ENCODE measurements around the gene REELD1. TPM values are rescaled to one million over a fixed set of nuclear protein-coding genes. Genes with fewer than 3 reads are reported as not detected.

Gene REELD1
- total and polyA plus RNA-seq, 5 donors from 2014 or later = not detected

DNA sequence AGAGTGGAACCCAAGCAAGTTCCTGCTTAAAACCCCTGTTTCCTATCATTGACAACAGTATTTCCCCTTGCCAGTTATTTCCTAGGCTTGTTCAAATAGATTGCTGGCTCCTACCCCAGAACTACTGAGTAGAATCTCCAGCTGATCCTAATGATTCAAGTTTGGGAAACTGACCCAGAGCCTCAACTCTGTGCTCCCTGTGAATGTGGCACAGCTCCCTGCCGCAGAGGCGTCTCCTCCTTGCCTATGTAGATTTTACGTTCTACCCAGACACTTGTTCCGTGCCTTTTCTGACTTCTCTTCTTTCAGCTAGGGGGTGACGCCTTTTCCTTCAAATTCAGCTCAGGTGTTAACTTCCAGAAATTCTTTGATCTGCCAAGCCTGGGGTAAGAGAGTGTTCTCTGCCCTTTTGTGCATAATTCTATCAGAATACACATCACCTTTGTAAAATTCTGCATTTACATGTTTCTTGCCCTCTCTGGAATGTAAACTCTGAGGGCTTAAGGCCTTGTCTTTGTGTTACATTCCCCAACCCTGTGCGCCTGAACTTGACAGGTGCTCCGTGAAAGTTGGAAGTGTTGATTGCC is 34.5 kb upstream of the REELD1 start:
- H3K4me3 ChIP-seq (ENCODE audit: low read depth, low read length) = peak overlapping the region; percentile 26
- DNase-seq (no peak), ATAC-seq (ENCODE audit: low read depth in 2 of 2) (no peak)
- H3K36me3 Mint-ChIP-seq = peaks cover 3% of the 10 kb centered on the region
- H3K27ac Mint-ChIP-seq = peak overlapping the region in 2 of 3 donors; percentile 13 to 26
- H3K9me3 ChIP-seq (ENCODE audit: control insufficient read depth in 2 of 2, low read length in 2 of 2) = no peaks in the 10 kb centered on the region
- H3K4me3 Mint-ChIP-seq = peak overlapping the region in 3 of 4 donors; percentile 15 to 39 (median 26)
- H3K4me1 ChIP-seq (ENCODE audit: control insufficient read depth, insufficient read depth, low read length, poor library complexity, severe bottlenecking) = peaks cover 35% of the 10 kb centered on the region
- peaks cover 20% of the 10 kb centered on the region for H3K36me3 ChIP-seq (ENCODE audit: control insufficient read depth, insufficient read depth, low read length)
- no peaks in the 10 kb centered on the region for H3K27me3 Mint-ChIP-seq
- peaks cover 49 to 71% (median 59%) of the 10 kb centered on the region in 4 donors for H3K4me1 Mint-ChIP-seq
- H3K27me3 ChIP-seq (ENCODE audit: control insufficient read depth, insufficient read depth, low read length) = no peaks in the 10 kb centered on the region
- no peaks in the 10 kb centered on the region for H3K9me3 Mint-ChIP-seq
- H3K27ac ChIP-seq (ENCODE audit: insufficient read depth, low read length, poor library complexity, severe bottlenecking) = no peak overlapping the region

DNA sequence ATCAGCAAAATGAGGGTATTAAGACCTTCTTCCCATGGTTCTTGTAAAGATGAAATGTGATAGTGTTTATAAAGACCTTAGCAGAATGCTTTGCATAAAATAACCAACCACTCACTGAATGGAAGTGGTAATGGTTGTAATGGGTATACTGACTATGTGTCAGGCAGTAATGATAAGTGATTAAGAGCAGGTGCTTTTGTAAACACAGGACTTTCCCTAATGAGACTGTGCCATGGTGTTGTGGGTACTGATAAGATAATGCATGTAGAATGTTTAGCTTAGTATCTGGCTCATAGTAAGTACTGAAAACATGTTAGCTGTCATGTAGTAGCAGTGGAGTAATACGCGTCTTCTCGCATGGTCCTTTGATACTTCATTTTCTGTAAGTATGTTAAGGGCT is 31.9 kb upstream of the REELD1 start:
- Mint-ChIP-seq H3K4me1 (peaks cover 43 to 67% (median 54%) of the 10 kb centered on the region in 4 donors), H3K36me3 (peaks cover 14% of the 10 kb centered on the region)

DNA sequence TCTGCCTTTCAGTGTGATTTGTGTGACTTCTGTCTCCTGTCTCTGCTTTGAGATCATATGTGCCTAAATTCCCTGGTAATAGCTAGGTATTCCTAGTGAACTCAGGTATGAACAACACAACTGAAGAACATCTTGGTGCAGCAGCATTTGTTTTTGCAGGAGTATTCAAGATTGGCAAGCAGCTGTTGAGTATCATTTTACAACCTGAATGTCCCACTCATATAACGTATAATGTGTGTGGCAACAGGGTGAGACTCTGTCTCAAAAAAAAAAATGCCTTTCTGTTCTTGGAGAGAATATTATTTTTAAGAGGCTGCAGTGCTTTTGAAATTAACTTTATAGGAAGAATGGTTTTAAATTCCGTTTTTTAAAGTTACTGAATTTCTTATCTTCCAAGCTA is 31.1 kb upstream of the REELD1 start:
- H3K9me3 ChIP-seq (ENCODE audit: control insufficient read depth in 2 of 2, low read length in 2 of 2) = no peaks in the 10 kb centered on the region
- Mint-ChIP-seq H3K36me3 (peaks cover 14% of the 10 kb centered on the region), H3K4me3 (peak overlapping the region in 1 of 4 donors; percentile 81), H3K27me3 (no peaks in the 10 kb centered on the region), H3K4me1 (peaks cover 37 to 62% (median 48%) of the 10 kb centered on the region in 4 donors), H3K9me3 (no peaks in the 10 kb centered on the region), H3K27ac (peak overlapping the region in 1 of 3 donors; percentile 72)
- DNase-seq (no peak), ATAC-seq (ENCODE audit: low read depth in 2 of 2) (no peak)
- H3K4me3 ChIP-seq (ENCODE audit: low read depth, low read length) = no peak overlapping the region
- H3K4me1 ChIP-seq (ENCODE audit: control insufficient read depth, insufficient read depth, low read length, poor library complexity, severe bottlenecking) = peaks cover 12% of the 10 kb centered on the region
- no peaks in the 10 kb centered on the region for H3K27me3 ChIP-seq (ENCODE audit: control insufficient read depth, insufficient read depth, low read length)
- H3K36me3 ChIP-seq (ENCODE audit: control insufficient read depth, insufficient read depth, low read length) = peaks cover 43% of the 10 kb centered on the region
- H3K27ac ChIP-seq (ENCODE audit: insufficient read depth, low read length, poor library complexity, severe bottlenecking) = no peak overlapping the region

More for the DNA sequence above, 31.9 kb upstream of the REELD1 start:
- Mint-ChIP-seq H3K4me3 (no peak overlapping the region), H3K27ac (peak overlapping the region; percentile 18 to 74 (median 72)), H3K27me3 (no peaks in the 10 kb centered on the region), H3K9me3 (no peaks in the 10 kb centered on the region)
- H3K27ac ChIP-seq (ENCODE audit: insufficient read depth, low read length, poor library complexity, severe bottlenecking) = no peak overlapping the region
- ATAC-seq (ENCODE audit: low read depth in 2 of 2) = no peak
- H3K4me3 ChIP-seq (ENCODE audit: low read depth, low read length) = no peak overlapping the region
- no peaks in the 10 kb centered on the region for H3K9me3 ChIP-seq (ENCODE audit: control insufficient read depth in 2 of 2, low read length in 2 of 2)
- H3K36me3 ChIP-seq (ENCODE audit: control insufficient read depth, insufficient read depth, low read length) = peaks cover 36% of the 10 kb centered on the region
- no peak for DNase-seq
- H3K27me3 ChIP-seq (ENCODE audit: control insufficient read depth, insufficient read depth, low read length) = no peaks in the 10 kb centered on the region
- H3K4me1 ChIP-seq (ENCODE audit: control insufficient read depth, insufficient read depth, low read length, poor library complexity, severe bottlenecking) = peaks cover 20% of the 10 kb centered on the region

DNA sequence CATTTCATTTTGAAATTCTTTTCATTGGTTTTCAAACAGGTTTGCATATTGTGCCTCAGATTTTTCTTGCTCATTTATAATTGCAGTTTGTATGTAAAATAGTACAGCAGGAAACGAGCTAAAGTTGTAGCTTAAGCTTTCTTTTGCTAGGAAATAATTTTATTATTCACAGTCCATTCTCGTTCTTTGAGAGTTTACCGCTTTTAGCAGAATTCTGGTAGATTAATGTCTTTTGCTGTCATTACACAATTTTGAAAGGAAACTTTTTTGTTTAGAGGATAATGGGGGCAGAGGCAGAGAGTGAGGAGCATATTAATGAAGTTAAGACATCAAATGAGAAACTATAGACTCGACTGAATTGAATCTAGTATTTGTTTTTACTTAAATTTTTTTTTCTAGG is 28.3 kb upstream of the REELD1 start:
- no peak overlapping the region for H3K4me3 ChIP-seq (ENCODE audit: low read depth, low read length)
- DNase-seq = no peak
- Mint-ChIP-seq H3K4me3 (no peak overlapping the region), H3K27ac (peak overlapping the region; percentile 23 to 61 (median 32)), H3K36me3 (peaks cover 19% of the 10 kb centered on the region), H3K4me1 (peaks cover 16 to 34% (median 26%) of the 10 kb centered on the region in 4 donors), H3K27me3 (no peaks in the 10 kb centered on the region), H3K9me3 (no peaks in the 10 kb centered on the region)
- ATAC-seq (ENCODE audit: low read depth in 2 of 2) = no peak
- no peak overlapping the region for H3K27ac ChIP-seq (ENCODE audit: insufficient read depth, low read length, poor library complexity, severe bottlenecking)
- H3K4me1 ChIP-seq (ENCODE audit: control insufficient read depth, insufficient read depth, low read length, poor library complexity, severe bottlenecking) = no peaks in the 10 kb centered on the region
- H3K9me3 ChIP-seq (ENCODE audit: control insufficient read depth in 2 of 2, low read length in 2 of 2) = no peaks in the 10 kb centered on the region
- peaks cover 71% of the 10 kb centered on the region for H3K36me3 ChIP-seq (ENCODE audit: control insufficient read depth, insufficient read depth, low read length)
- H3K27me3 ChIP-seq (ENCODE audit: control insufficient read depth, insufficient read depth, low read length) = no peaks in the 10 kb centered on the region

DNA sequence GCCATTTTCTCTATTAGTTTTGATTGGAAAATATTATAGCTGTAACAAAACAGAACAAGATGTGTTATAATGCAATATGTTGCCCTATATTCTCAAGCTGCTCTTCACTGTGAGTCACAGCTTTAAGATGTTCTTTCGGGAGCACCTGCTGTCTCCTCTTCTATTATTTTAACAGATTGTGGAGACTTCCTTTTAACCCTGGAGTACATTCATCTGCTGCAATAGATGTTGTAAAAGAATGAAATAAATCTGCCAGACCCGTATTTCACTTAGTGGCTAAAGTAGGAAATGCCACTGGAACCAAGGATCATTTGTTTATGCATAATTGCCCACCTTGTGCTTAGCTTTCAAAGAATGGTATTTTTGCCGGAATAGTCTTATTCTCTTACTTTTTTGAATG is 27.7 kb upstream of the REELD1 start:
- no peak overlapping the region for H3K27ac ChIP-seq (ENCODE audit: insufficient read depth, low read length, poor library complexity, severe bottlenecking)
- H3K4me1 ChIP-seq (ENCODE audit: control insufficient read depth, insufficient read depth, low read length, poor library complexity, severe bottlenecking) = no peaks in the 10 kb centered on the region
- H3K27ac Mint-ChIP-seq = no peak overlapping the region
- H3K4me3 ChIP-seq (ENCODE audit: low read depth, low read length) = no peak overlapping the region
- H3K36me3 Mint-ChIP-seq = peaks cover 25% of the 10 kb centered on the region
- ATAC-seq (ENCODE audit: low read depth in 2 of 2) (no peak), DNase-seq (no peak)
- no peak overlapping the region for H3K4me3 Mint-ChIP-seq
- no peaks in the 10 kb centered on the region for H3K9me3 ChIP-seq (ENCODE audit: control insufficient read depth in 2 of 2, low read length in 2 of 2)
- peaks cover 76% of the 10 kb centered on the region for H3K36me3 ChIP-seq (ENCODE audit: control insufficient read depth, insufficient read depth, low read length)
- H3K27me3 ChIP-seq (ENCODE audit: control insufficient read depth, insufficient read depth, low read length) = no peaks in the 10 kb centered on the region
- no peaks in the 10 kb centered on the region for H3K27me3 Mint-ChIP-seq
- no peaks in the 10 kb centered on the region for H3K9me3 Mint-ChIP-seq
- peaks cover 13 to 28% (median 22%) of the 10 kb centered on the region in 4 donors for H3K4me1 Mint-ChIP-seq

DNA sequence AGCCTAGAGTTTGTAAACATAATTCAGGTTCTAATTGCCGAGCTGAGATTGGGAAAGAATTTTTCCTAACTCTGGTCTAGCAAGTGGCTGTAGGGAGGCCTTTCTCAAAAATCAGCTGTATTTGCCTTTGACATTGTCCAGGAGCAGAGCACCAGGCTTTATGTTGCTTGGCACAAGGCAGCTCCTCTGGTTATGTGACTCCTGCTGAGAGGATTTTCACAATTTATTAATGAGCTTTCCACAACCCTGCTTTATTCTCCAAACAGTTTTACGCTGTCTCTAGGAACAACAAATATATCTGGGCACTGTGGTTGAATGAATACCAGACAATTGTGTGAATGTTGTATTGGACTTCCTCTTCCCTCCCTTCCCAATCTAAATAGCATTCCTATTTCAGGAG is 23.9 kb upstream of the REELD1 start:
- no peaks in the 10 kb centered on the region for H3K9me3 Mint-ChIP-seq
- H3K4me3 Mint-ChIP-seq = no peak overlapping the region
- peaks cover 0 to 10% (median 6%) of the 10 kb centered on the region in 4 donors for H3K4me1 Mint-ChIP-seq
- Histone ChIP-seq H3K27ac (ENCODE audit: insufficient read depth, low read length, poor library complexity, severe bottlenecking) (no peak overlapping the region), H3K9me3 (ENCODE audit: control insufficient read depth in 2 of 2, low read length in 2 of 2) (no peaks in the 10 kb centered on the region), H3K4me1 (ENCODE audit: control insufficient read depth, insufficient read depth, low read length, poor library complexity, severe bottlenecking) (no peaks in the 10 kb centered on the region), H3K27me3 (ENCODE audit: control insufficient read depth, insufficient read depth, low read length) (no peaks in the 10 kb centered on the region), H3K4me3 (ENCODE audit: low read depth, low read length) (no peak overlapping the region), H3K36me3 (ENCODE audit: control insufficient read depth, insufficient read depth, low read length) (peaks cover 55% of the 10 kb centered on the region)
- no peak for DNase-seq
- H3K27ac Mint-ChIP-seq = no peak overlapping the region
- peaks cover 25% of the 10 kb centered on the region for H3K36me3 Mint-ChIP-seq
- ATAC-seq (ENCODE audit: low read depth in 2 of 2) = no peak
- no peaks in the 10 kb centered on the region for H3K27me3 Mint-ChIP-seq

DNA sequence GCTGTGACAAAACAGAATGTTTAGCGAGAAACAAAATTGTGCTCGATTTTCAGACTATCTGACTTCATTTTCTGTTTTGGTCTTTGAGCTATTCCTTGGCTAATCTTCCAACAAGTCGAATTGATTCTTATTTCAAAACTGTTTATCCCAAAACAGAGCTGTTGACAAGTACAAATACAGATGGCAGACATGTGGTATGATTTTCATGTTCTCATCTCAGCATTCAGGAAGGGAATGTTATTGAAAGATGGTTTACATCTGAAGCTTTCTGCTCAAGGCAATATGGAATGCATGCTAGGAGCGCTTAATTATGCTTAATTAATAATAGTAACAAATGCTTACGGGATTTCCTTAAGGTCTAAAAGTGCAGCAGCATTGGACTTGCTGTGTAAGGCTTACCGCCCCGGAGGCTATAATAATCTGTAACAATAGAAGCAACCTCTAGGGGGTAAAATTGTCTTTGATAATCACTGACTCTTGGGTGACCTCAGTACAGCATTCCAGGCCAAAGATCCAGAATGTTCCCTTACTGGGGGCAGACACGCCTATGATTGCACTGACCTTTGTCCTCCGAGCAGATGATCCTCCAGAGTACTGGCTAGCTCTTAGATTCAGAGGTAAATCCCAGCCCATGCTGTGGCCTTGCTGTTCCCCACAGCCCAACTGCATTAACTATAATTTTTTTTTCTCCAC is 22.4 kb upstream of the REELD1 start:
- H3K36me3 Mint-ChIP-seq = peaks cover 20% of the 10 kb centered on the region
- H3K9me3 ChIP-seq (ENCODE audit: control insufficient read depth in 2 of 2, low read length in 2 of 2) = no peaks in the 10 kb centered on the region
- no peak overlapping the region for H3K27ac ChIP-seq (ENCODE audit: insufficient read depth, low read length, poor library complexity, severe bottlenecking)
- no peak overlapping the region for H3K27ac Mint-ChIP-seq
- no peak overlapping the region for H3K4me3 Mint-ChIP-seq
- no peaks in the 10 kb centered on the region for H3K9me3 Mint-ChIP-seq
- H3K27me3 Mint-ChIP-seq = no peaks in the 10 kb centered on the region
- no peaks in the 10 kb centered on the region for H3K4me1 ChIP-seq (ENCODE audit: control insufficient read depth, insufficient read depth, low read length, poor library complexity, severe bottlenecking)
- no peaks in the 10 kb centered on the region for H3K27me3 ChIP-seq (ENCODE audit: control insufficient read depth, insufficient read depth, low read length)
- peaks cover 48% of the 10 kb centered on the region for H3K36me3 ChIP-seq (ENCODE audit: control insufficient read depth, insufficient read depth, low read length)
- H3K4me1 Mint-ChIP-seq = peaks cover 0 to under 1% (median under 1%) of the 10 kb centered on the region in 4 donors
- DNase-seq (no peak), ATAC-seq (ENCODE audit: low read depth in 2 of 2) (no peak)
- no peak overlapping the region for H3K4me3 ChIP-seq (ENCODE audit: low read depth, low read length)

DNA sequence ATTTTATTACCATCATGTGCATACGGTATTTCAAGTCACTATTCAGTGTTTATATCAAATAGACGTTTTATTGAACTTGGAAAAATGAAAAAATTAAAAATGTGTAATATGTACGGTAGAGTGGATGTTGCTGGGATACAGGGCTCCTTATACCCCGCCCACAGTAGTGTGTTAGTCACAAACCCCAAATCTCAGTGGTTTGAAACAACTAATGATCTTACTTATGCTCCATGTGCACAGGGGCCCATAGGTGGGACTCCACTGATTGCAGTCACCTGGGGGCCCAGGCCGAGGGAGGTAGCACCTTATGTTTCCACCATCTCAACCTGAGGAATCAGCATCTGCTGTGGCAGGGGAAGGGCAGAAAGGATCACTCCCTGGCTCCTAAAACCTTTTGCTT is 20.7 kb upstream of the REELD1 start:
- H3K27me3 Mint-ChIP-seq = no peaks in the 10 kb centered on the region
- H3K9me3 Mint-ChIP-seq = no peaks in the 10 kb centered on the region
- Histone ChIP-seq H3K27me3 (ENCODE audit: control insufficient read depth, insufficient read depth, low read length) (no peaks in the 10 kb centered on the region), H3K27ac (ENCODE audit: insufficient read depth, low read length, poor library complexity, severe bottlenecking) (no peak overlapping the region), H3K4me1 (ENCODE audit: control insufficient read depth, insufficient read depth, low read length, poor library complexity, severe bottlenecking) (no peaks in the 10 kb centered on the region), H3K36me3 (ENCODE audit: control insufficient read depth, insufficient read depth, low read length) (peaks cover 32% of the 10 kb centered on the region), H3K4me3 (ENCODE audit: low read depth, low read length) (no peak overlapping the region), H3K9me3 (ENCODE audit: control insufficient read depth in 2 of 2, low read length in 2 of 2) (no peaks in the 10 kb centered on the region)
- DNase-seq = no peak
- no peak overlapping the region for H3K4me3 Mint-ChIP-seq
- H3K27ac Mint-ChIP-seq = peak overlapping the region in 1 of 3 donors; percentile 71
- peaks cover 18% of the 10 kb centered on the region for H3K36me3 Mint-ChIP-seq
- no peak for ATAC-seq (ENCODE audit: low read depth in 2 of 2)
- H3K4me1 Mint-ChIP-seq = no peaks in the 10 kb centered on the region

All from CD4-positive, CD25-positive, alpha-beta regulatory T cell (primary cell).